IPS DF 19.7 (cell line): ENCODE data around the gene ZNF562.
"Not testable (repeated sequence)": the region's sequence is repeated elsewhere in the genome, so short reads cannot be mapped to it uniquely, and the experiment has no call there.

Experiments used
- DNase-seq: peaks from one replicate; pipeline ENCODE4 v3.0.0-alpha.2; 2013; ENCODE audit warnings: low read depth, low spot score

Gene ZNF562

DNA sequence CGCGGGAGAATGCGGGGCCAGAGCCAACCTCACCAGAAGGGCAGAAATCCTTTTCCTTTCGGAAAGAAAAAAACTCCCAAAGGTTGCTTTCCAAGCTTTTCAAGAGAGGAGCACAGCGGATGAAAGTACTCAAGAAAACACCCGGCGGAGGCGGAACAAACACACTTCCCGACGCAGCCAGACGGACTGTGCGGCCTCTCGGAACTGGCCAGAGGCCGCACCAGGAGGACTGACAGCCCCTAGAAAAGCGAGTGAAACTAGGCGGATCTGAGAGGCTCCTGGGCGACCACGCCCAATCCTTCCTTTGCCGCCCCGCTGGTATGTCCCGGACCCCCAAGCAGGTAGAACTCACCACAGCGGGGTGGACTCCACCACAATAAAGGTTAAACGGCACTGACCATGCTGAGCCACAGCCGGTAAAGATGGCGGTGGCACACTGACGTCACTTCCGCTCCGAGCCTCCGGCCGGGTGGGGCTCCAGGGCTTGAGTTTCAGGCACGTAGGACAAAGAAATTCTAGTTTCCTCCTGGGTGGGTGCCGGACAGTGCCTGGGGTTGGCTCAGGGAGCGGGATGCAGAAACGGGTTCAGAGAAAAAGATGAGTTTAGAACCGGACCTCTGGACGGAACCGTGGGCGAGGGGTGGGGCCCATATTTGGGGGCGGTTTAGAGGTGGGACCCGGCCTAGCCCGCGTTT, at the start of gene ZNF562:
Gene ZNF562 (minus strand): TSS at position 438 of the 695 bp plus-strand sequence. CDS start 14,356 bp downstream, outside the sequence.
- peak; percentile 67 for DNase-seq

- no peak for DNase-seq
Observed at GRCh38 chr19:9724157-9724556, 49.3 kb upstream of the ZNF562 start.

GRCh38 chr19:9721861-9722260, 47.0 kb upstream of the ZNF562 start:
- DNase-seq, result no peak

DNA sequence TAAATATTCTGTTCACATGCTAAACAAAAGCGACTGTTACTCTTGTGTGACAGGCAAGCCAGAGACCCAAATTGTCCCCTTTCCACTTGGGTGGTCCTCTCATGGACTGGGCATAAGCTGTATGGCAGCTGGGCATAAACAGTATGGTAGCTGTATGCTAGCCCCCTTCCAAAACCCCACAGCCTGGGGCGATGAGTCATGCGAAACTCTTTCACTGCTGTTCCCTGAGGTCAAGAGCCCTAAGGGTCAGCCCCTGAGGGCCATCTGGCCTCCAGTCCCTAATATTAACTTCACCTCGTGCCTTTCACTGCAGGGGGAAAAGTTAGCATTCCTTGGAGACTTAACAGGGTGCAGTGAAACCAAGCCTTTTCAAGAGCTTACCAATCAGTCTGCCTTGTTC, 45.6 kb upstream of the ZNF562 start:
- no peak for DNase-seq

- DNase-seq, result no peak
Observed at GRCh38 chr19:9711815-9712214, 36.9 kb upstream of the ZNF562 start.

DNA sequence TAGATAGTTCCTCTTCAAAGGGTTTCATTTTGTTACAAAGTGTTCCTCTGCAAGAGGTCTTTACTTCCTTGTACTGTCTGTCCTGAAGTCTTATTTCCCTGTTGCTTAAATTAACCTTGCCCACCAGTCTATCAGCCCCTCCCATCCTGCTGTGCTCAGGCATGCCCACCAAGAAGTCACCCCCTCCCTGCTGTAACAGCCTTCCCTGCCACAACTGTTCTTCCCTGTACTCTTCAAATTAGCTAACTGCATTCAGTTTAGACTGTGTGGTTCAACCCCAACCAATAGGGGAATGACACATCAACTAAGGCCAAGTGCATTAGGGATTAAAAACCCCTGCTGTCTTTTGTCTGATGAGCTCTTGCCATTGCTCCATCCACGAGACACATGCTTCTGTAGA, 34.4 kb upstream of the ZNF562 start:
- DNase-seq, result no peak

GRCh38 chr19:9705836-9706235, 30.9 kb upstream of the ZNF562 start:
- no peak for DNase-seq

DNA sequence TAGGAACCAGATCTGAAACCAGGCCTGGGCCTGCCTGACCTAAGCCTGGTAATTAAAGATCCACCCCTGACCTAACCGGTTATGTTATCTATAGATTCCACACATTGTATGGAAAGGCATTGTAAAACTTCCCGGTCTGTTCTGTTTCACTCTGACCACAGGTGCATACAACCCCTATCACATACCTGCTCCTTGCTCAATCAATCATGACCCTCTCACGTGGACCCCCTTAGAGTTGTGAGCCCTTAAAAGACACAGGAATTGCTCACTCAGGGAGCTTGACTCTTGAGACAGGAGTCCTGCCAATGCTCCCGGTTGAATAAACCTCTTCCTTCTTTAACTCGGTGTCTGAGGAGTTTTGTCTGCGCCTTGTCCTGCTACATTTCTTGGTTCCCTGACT, 27.3 kb upstream of the ZNF562 start:
- no peak for DNase-seq

GRCh38 chr19:9700229-9700981, 25.5 kb upstream of the ZNF562 start:
- no peak for DNase-seq

- DNase-seq, result not testable (repeated sequence)
Observed at GRCh38 chr19:9690301-9690700, 15.4 kb upstream of the ZNF562 start.

DNA sequence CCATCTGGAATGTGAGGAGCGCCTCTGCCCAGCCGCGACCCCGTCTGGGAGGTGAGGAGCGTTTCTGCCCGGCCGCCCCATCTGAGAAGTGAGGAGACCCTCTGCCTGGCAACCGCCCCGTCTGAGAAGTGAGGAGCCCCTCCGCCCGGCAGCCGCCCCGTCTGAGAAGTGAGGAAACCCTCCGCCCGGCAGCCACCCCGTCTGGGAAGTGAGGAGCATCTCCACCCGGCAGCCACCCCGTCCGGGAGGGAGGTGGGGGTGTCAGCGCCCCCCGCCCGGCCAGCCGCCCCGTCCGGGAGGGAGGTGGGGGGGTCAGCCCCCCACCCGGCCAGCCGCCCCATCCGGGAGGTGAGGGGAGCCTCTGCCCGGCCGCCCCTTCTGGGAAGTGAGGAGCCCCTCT, 5.1 kb upstream of the ZNF562 start:
- DNase-seq, result not testable (repeated sequence)

GRCh38 chr19:9675358-9675901, 530 bp upstream of the ZNF562 start:
- peak; percentile 25 for DNase-seq

DNA sequence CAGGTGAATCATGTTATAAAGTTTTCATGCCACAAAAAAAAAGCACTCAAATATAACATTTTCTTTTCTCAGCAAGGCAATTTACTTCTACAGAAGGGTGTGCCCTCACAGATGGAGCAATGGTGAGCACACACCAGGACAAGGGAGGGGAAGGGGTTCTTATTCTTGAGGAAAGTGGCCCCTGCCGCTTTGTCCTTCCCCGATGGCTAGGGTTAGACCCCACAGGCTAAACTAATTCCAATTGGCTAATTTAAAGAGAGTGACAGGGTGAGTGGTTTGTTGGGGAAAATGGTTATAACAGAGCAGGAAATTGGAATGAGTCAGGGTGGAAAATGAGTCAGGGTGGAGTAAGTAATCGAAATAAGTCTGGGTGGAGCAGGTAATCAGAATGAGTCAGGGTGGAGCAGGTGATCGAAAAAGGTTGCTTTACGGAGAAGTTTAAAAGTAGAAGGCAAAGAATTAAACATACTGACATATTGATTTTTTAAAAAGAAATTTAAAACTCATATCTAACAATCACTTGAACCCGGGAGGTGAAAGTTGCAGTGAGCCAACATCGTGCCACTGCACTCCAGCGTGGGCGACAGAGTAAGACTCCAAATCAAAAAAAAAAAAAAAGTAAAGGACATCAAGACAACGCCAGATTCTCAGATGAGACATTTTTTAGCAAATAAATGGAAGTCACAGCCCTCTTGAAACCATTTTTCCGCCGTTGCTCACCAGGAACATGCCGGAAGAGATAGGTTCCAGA, 813 bp downstream of the ZNF562 start:
- no peak for DNase-seq

DNA sequence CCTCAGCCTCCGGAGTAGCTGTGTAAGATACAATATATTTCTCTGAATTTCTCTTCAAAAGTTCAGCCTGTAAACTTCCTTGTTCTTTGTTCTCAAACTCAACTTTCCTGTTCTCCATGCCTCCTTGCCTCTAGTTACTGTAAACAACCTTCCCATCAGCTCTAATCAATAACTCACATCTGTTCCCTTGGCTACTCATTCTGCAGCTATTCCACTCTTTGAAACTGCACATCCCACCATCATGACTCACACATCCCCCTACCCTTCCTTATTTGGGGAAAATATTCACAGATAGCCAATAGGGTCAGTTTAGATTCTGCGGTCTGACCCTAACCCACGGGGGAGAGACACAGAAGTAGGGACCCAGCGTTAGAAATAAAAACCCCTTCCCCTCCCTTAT, 2.0 kb downstream of the ZNF562 start:
- DNase-seq, result no peak

- no peak for DNase-seq
Observed at GRCh38 chr19:9671655-9672054, 3.2 kb downstream of the ZNF562 start.

GRCh38 chr19:9668544-9668943, 6.4 kb downstream of the ZNF562 start:
- no peak for DNase-seq

GRCh38 chr19:9667898-9668297, 7.0 kb downstream of the ZNF562 start:
- DNase-seq, result no peak

DNA sequence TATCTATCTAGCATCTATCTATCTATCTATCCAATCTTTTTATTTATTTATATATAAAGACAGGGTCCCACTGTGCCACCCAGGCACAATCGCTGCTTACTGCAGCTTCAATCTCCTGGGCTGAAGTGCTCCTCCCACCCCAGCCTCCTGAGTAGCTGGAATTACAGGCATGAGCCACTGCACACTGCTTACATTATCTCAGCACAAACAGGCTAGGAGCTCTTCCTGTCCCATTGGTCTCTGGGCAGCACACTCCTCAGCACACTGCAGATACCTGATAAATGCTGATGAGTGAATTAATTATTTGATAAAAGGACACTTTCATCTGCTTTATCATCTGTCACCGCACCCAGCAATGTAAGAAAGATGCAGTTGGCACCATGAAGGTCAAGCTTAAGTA, 16.1 kb downstream of the ZNF562 start:
- DNase-seq, result no peak

DNA sequence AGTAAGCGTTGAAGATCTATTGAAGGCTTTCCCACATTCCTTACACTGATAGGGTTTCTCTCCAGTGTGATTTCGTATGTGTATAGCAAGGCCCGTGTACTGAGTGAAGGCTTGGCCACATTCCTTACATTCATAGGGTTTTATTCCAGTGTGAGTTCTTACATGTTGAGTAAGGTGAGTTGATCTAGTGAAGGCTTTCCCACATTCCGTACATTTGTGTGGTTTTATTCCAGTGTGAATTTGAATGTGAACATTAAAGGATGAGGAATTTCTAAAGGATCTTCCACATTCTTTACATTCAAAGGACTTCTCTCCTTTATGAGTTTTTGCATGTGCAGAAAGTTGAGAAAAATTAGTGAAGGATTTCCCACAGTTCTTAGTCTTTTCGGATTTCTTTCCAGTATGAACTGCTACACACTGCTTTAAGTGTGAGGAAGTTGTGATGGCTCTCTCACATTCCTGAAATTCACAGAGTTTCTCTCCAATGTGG, 21.8 kb downstream of the ZNF562 start:
- DNase-seq, result not testable (repeated sequence)

- not testable (repeated sequence) for DNase-seq
Observed at GRCh38 chr19:9651464-9651863, 23.4 kb downstream of the ZNF562 start.

DNA sequence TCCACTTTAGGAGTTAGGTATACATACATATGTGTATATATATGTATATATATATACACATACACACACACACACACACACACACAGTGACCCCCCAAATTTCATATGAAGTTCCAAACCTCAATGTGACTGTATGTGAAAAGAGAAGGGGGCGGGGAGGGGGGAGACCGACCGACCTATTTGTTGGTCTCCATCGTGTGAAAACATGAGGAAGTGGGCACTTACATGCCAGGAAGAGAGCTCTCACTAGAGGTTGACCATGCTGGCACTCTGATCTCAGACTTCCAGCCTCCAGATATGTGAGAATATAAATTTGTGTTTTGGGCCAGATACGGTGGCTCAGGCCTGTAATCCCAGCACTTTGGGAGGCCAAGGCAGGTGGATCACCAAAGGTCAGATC, 24.6 kb downstream of the ZNF562 start:
- no peak for DNase-seq

GRCh38 chr19:9645472-9645871, 29.4 kb downstream of the ZNF562 start:
- no peak for DNase-seq
